ENCODE measurements around the gene CERCAM. TPM values are rescaled to one million over a fixed set of nuclear protein-coding genes. Genes with fewer than 3 reads are reported as not detected.

Gene CERCAM
- total RNA-seq, 1 experiment from 2014 or later = 19.1 TPM

DNA sequence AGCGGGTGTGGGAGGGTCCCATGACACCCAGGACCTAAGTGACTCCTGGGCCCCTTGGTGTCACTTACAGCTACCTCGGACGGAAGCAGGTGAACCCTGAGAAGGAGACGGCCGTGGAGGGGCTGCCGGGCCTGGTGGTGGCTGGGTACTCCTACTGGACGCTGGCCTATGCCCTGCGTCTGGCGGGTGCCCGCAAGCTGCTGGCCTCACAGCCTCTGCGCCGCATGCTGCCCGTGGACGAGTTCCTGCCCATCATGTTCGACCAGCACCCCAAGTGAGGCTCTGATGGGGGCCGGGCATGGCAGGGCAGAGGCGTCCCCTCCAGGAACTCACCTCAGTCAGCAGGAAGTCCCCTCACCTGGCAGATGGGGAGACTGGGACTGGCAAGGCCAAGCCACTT lies 13.7 kb downstream of the CERCAM start:
- Histone ChIP-seq H3K27ac (ENCODE audit: low read length) (no peak overlapping the region), H3K9ac (ENCODE audit: low read length) (no peak overlapping the region), H3K27me3 (ENCODE audit: low read length) (no peaks in the 10 kb centered on the region), H4K20me1 (ENCODE audit: low read length) (no peaks in the 10 kb centered on the region), H3K4me2 (ENCODE audit: low read length) (no peak overlapping the region), H3K9me3 (ENCODE audit: low read length) (no peaks in the 10 kb centered on the region), H3K9me2 (replicated peaks; ENCODE audit: low read length) (no peaks in the 10 kb centered on the region), H3K4me1 (ENCODE audit: insufficient read depth, low read length) (no peaks in the 10 kb centered on the region), H3K36me3 (ENCODE audit: low read depth, low read length) (no peaks in the 10 kb centered on the region), H3K79me2 (ENCODE audit: low read length) (no peaks in the 10 kb centered on the region), H3K4me3 (ENCODE audit: low read length) (no peak overlapping the region), H3F3A (ENCODE audit: low read length, unreplicated experiment) (no peaks in the 10 kb centered on the region), H2AFZ (ENCODE audit: low read length) (no peak overlapping the region)
- intact Hi-C loops (cut with micrococcal nuclease) = no loop called here
- CTCF ChIA-PET = no interaction called here
- BruUV-seq (replicated peaks) = no TSS peak
- no peak for DNase-seq
- POLR2A ChIA-PET (ENCODE audit: unreplicated experiment) = no interaction called here
- no peak for ATAC-seq
- TF ChIP-seq, protein P1, sequence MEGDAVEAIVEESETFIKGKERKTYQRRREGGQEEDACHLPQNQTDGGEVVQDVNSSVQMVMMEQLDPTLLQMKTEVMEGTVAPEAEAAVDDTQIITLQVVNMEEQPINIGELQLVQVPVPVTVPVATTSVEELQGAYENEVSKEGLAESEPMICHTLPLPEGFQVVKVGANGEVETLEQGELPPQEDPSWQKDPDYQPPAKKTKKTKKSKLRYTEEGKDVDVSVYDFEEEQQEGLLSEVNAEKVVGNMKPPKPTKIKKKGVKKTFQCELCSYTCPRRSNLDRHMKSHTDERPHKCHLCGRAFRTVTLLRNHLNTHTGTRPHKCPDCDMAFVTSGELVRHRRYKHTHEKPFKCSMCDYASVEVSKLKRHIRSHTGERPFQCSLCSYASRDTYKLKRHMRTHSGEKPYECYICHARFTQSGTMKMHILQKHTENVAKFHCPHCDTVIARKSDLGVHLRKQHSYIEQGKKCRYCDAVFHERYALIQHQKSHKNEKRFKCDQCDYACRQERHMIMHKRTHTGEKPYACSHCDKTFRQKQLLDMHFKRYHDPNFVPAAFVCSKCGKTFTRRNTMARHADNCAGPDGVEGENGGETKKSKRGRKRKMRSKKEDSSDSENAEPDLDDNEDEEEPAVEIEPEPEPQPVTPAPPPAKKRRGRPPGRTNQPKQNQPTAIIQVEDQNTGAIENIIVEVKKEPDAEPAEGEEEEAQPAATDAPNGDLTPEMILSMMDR (conservative IDR thresholded peaks at IDR 0.05; ENCODE audit: low read depth, low read length) = no peak
- no peak for TF ChIP-seq EZH2phosphoT487 (IDR thresholded peaks at IDR 0.05; ENCODE audit: borderline replicate concordance, low read length)

DNA sequence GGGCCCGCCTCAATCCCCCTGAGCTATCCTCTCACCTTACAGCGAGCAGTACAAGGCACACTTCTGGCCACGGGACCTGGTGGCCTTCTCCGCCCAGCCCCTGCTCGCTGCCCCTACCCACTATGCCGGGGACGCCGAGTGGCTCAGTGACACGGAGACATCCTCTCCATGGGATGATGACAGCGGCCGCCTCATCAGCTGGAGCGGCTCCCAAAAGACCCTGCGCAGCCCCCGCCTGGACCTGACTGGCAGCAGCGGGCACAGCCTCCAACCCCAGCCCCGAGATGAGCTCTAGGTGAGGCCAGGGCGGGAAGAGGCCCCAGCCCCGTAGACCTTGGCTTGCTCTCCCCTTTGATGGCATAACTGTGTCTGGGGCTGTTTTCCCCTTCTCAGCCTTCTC lies 15.0 kb downstream of the CERCAM start:
- intact Hi-C loops (cut with micrococcal nuclease) = no loop called here
- Histone ChIP-seq H3K4me2 (ENCODE audit: low read length) (no peak overlapping the region), H3F3A (ENCODE audit: low read length, unreplicated experiment) (no peaks in the 10 kb centered on the region), H3K9ac (ENCODE audit: low read length) (no peak overlapping the region), H3K4me3 (ENCODE audit: low read length) (no peak overlapping the region), H3K9me3 (ENCODE audit: low read length) (no peaks in the 10 kb centered on the region), H3K79me2 (ENCODE audit: low read length) (no peaks in the 10 kb centered on the region), H3K36me3 (ENCODE audit: low read depth, low read length) (no peaks in the 10 kb centered on the region), H2AFZ (ENCODE audit: low read length) (no peak overlapping the region), H3K9me2 (replicated peaks; ENCODE audit: low read length) (no peaks in the 10 kb centered on the region), H3K27me3 (ENCODE audit: low read length) (no peaks in the 10 kb centered on the region), H4K20me1 (ENCODE audit: low read length) (no peaks in the 10 kb centered on the region), H3K4me1 (ENCODE audit: insufficient read depth, low read length) (no peaks in the 10 kb centered on the region), H3K27ac (ENCODE audit: low read length) (no peak overlapping the region)
- CTCF ChIA-PET = no interaction called here
- BruUV-seq (replicated peaks) = no TSS peak
- TF ChIP-seq, protein P1 (conservative IDR thresholded peaks at IDR 0.05; ENCODE audit: low read depth, low read length) = no peak
- TF ChIP-seq EZH2 (IDR thresholded peaks at IDR 0.05; ENCODE audit: low read length, unreplicated experiment) (no peak), EZH2phosphoT487 (IDR thresholded peaks at IDR 0.05; ENCODE audit: borderline replicate concordance, low read length) (no peak)
- ATAC-seq (no peak), DNase-seq (no peak)
- POLR2A ChIA-PET (ENCODE audit: unreplicated experiment) = no interaction called here

DNA sequence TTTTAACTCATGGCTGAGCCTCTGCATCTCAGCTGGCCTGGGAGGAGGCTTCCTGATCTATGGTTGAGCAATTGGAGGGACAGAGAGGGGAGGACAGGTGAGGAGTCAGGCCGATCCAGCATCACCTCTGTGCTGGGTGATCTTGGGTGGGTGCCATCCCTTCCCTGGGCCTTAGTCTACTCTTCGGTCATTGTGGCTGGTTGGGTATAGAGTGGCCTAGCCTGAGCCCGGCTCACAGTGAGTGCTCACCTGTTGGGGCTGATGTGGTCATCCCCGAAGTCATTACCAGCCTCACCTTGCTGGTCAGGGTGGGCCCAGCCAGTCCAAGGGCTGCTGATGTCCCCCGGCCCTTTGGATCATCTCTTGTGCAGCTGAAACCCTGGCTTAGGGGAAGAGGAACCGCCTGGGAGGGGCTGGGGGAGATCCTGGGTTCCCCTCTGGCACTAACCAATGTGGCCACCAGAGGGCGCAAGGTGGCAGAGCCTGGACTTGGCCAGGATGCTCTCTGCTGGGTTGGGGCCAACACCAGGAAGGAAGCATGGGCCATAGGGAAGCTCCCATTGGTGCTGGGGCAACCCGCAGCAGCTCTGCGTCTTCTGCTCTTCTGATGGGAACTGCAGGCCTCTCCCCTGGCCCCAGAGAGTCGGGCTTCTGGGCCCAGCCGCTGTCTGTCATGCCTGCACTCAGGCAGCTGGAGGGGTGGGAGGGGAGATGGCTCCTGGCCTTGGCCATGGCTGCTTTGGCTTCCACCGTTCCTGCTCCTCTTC lies 17.9 kb downstream of the CERCAM start:
- no peaks in the 10 kb centered on the region for H3K9me3 ChIP-seq (ENCODE audit: low read length)
- no peaks in the 10 kb centered on the region for H3K4me1 ChIP-seq (ENCODE audit: insufficient read depth, low read length)
- H3K4me3 ChIP-seq (ENCODE audit: low read length) = no peak overlapping the region
- no peak overlapping the region for H3K4me2 ChIP-seq (ENCODE audit: low read length)
- ChIA-PET CTCF (interaction anchor here (0.5 to 0.6 kb wide), 2 partner anchors 58 to 1589 kb away, joined by 3 to 4 read pairs; no protein-coding TSS in a partner anchor), POLR2A (ENCODE audit: unreplicated experiment) (no interaction called here)
- H3K27ac ChIP-seq (ENCODE audit: low read length) = no peak overlapping the region
- H3K9me2 ChIP-seq (replicated peaks; ENCODE audit: low read length) = no peaks in the 10 kb centered on the region
- H3K9ac ChIP-seq (ENCODE audit: low read length) = no peak overlapping the region
- ATAC-seq (peak; percentile 79), DNase-seq (peak; percentile 78)
- H3F3A ChIP-seq (ENCODE audit: low read length, unreplicated experiment) = no peaks in the 10 kb centered on the region
- no peaks in the 10 kb centered on the region for H3K27me3 ChIP-seq (ENCODE audit: low read length)
- H2AFZ ChIP-seq (ENCODE audit: low read length) = no peak overlapping the region
- TF ChIP-seq EZH2phosphoT487 (IDR thresholded peaks at IDR 0.05; ENCODE audit: borderline replicate concordance, low read length) (no peak), EZH2 (IDR thresholded peaks at IDR 0.05; ENCODE audit: low read length, unreplicated experiment) (no peak)
- TF ChIP-seq, protein P1 (conservative IDR thresholded peaks at IDR 0.05; ENCODE audit: low read depth, low read length) = peak; percentile 81
- no peaks in the 10 kb centered on the region for H3K36me3 ChIP-seq (ENCODE audit: low read depth, low read length)
- no peaks in the 10 kb centered on the region for H4K20me1 ChIP-seq (ENCODE audit: low read length)
- H3K79me2 ChIP-seq (ENCODE audit: low read length) = no peaks in the 10 kb centered on the region
- intact Hi-C loops (cut with micrococcal nuclease) = no loop called here
- BruUV-seq (replicated peaks) = no TSS peak

Measured in PC-3 (cell line).